Measurements from ENCODE around the gene SEZ6L2.
"Not testable (repeated sequence)": the region's sequence is repeated elsewhere in the genome, so short reads cannot be mapped to it uniquely, and the experiment has no call there.

Gene SEZ6L2

GRCh38 chr16:29849505-29849904 is 49.8 kb downstream of the SEZ6L2 start:
- DNase-seq: no peak

- peak; percentile 46 to 62 for DNase-seq
Observed at GRCh38 chr16:29848420-29849297, 50.7 kb downstream of the SEZ6L2 start.

GRCh38 chr16:29845656-29846055 is 53.7 kb downstream of the SEZ6L2 start:
- DNase-seq: no peak

GRCh38 chr16:29844575-29845331 is 54.6 kb downstream of the SEZ6L2 start:
- no peak for DNase-seq

GRCh38 chr16:29843931-29844330 is 55.4 kb downstream of the SEZ6L2 start:
- DNase-seq: no peak

- DNase-seq: no peak
Observed at GRCh38 chr16:29842732-29843346, 56.5 kb downstream of the SEZ6L2 start.

GRCh38 chr16:29841631-29842030 is 57.7 kb downstream of the SEZ6L2 start:
- DNase-seq: no peak

- DNase-seq: no peak
Observed at GRCh38 chr16:29840240-29840639, 59.1 kb downstream of the SEZ6L2 start.

- no peak for DNase-seq
Observed at GRCh38 chr16:29839822-29840221, 59.5 kb downstream of the SEZ6L2 start.

- DNase-seq: no peak
Observed at GRCh38 chr16:29837841-29838240, 61.5 kb downstream of the SEZ6L2 start.

GRCh38 chr16:29836623-29837022 is 62.7 kb downstream of the SEZ6L2 start:
- DNase-seq: no peak

GRCh38 chr16:29835926-29836325 is 63.4 kb downstream of the SEZ6L2 start:
- DNase-seq: no peak

- DNase-seq: no peak
Observed at GRCh38 chr16:29834079-29834478, 65.3 kb downstream of the SEZ6L2 start.

- DNase-seq: not testable (repeated sequence)
Observed at GRCh38 chr16:29833219-29833618, 66.1 kb downstream of the SEZ6L2 start.

- no peak for DNase-seq
Observed at GRCh38 chr16:29831490-29831889, 67.9 kb downstream of the SEZ6L2 start.

- DNase-seq: no peak
Observed at GRCh38 chr16:29830774-29831173, 68.6 kb downstream of the SEZ6L2 start.

GRCh38 chr16:29826342-29826695 is 73.0 kb downstream of the SEZ6L2 start:
- no peak for DNase-seq

- DNase-seq: peak in 1 of 2 experiments; percentile 68
Observed at GRCh38 chr16:29825145-29826044, 74.0 kb downstream of the SEZ6L2 start.

- peak in 1 of 2 experiments; percentile 80 for DNase-seq
Observed at GRCh38 chr16:29824589-29825144, 74.7 kb downstream of the SEZ6L2 start.

- DNase-seq: peak; percentile 47 to 83
Observed at GRCh38 chr16:29821643-29822115, 77.7 kb downstream of the SEZ6L2 start.

All from SW 1271 (cell line).